ENCODE measurements around the gene IGFBP2. TPM values are rescaled to one million over a fixed set of nuclear protein-coding genes. Genes with fewer than 3 reads are reported as not detected.

The IGFBP2 gene
- total RNA-seq, 4 donors from 2014 or later: 113 to 207 (median 167) TPM

DNA sequence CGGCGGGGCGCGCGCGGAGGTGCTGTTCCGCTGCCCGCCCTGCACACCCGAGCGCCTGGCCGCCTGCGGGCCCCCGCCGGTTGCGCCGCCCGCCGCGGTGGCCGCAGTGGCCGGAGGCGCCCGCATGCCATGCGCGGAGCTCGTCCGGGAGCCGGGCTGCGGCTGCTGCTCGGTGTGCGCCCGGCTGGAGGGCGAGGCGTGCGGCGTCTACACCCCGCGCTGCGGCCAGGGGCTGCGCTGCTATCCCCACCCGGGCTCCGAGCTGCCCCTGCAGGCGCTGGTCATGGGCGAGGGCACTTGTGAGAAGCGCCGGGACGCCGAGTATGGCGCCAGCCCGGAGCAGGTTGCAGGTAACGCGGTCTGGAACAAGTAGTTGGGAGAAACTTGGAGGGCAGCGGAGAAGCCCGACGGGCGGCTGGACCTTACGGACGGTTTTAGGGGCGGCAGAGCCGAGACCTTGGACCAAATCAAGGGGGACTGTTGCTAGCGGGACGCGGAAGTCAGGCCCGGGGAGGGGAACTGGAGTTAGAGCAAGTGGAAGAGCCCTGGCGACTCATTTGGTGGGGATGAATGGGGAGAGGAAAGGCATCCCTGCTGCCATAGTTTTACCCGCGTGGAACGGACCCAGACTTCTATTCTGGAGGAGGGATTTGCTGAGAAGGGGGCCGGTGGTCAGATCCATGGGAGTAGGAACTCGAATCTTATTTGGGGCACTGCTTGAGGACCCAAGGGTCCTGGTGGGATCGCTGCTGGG is 573 bp downstream of the IGFBP2 start:
- no peak for DNase-seq
- Histone ChIP-seq H3K9me3 (no peaks in the 10 kb centered on the region), H3K27ac (peak overlapping the region; percentile 57 to 89 (median 80)), H3K4me1 (peaks cover 27 to 55% (median 27%) of the 10 kb centered on the region in 3 donors), H3K36me3 (no peaks in the 10 kb centered on the region), H3K27me3 (peaks cover 0 to 34% (median 0%) of the 10 kb centered on the region in 4 donors), H3K4me3 (peak overlapping the region; percentile 66 to 76 (median 72))
- TF ChIP-seq, protein P1, sequence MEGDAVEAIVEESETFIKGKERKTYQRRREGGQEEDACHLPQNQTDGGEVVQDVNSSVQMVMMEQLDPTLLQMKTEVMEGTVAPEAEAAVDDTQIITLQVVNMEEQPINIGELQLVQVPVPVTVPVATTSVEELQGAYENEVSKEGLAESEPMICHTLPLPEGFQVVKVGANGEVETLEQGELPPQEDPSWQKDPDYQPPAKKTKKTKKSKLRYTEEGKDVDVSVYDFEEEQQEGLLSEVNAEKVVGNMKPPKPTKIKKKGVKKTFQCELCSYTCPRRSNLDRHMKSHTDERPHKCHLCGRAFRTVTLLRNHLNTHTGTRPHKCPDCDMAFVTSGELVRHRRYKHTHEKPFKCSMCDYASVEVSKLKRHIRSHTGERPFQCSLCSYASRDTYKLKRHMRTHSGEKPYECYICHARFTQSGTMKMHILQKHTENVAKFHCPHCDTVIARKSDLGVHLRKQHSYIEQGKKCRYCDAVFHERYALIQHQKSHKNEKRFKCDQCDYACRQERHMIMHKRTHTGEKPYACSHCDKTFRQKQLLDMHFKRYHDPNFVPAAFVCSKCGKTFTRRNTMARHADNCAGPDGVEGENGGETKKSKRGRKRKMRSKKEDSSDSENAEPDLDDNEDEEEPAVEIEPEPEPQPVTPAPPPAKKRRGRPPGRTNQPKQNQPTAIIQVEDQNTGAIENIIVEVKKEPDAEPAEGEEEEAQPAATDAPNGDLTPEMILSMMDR (IDR thresholded peaks at IDR 0.05): no peak
- TF ChIP-seq POLR2A (IDR thresholded peaks at IDR 0.05): no peak
- intact Hi-C loops (cut with DNase I): no loop called here
- 0 to 9% methylated on average over 4 to 19 of the region's 71 CpGs for WGBS, 2 donors

DNA sequence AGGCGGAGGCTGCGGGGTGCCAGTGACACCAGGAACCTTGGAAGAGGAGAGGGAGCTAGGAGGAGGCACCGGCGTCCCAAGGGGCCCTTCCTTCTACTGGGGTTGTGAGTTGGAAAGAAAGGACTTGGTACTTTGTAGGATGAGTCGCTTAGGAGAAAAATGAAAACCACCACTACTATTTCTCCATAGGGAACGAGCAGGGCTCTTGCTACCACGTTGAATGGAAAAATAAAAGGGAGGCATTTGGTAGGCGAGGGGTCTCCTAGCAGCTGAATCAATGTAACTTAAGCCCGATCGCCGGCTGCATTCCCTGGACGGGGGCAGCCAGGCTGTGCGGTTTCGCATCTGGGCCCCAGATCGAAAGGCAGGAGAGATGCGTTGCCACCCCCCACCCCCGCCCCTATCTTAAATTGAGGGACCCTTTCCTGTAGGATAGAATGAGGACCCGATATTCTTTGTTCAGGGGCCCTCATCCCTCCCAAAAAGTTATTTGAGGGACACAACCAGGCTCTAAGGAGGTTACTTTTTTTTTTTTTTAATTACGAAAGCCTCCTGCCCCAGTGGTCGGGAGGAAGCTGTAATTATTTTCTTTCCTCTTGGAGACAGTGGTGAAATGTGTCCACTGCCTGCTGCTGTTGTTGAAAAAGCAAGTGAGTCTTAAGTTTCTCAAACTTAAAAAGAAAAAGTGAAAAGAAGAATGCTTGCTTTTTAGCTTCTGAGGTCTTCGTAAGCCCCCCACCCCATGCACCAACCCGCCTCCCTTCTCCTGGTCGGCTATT is 1.3 kb downstream of the IGFBP2 start:
- 4 to 8% methylated on average over 18 to 21 of the region's 23 CpGs for WGBS, 2 donors
- H3K9me3 ChIP-seq: no peaks in the 10 kb centered on the region

DNA sequence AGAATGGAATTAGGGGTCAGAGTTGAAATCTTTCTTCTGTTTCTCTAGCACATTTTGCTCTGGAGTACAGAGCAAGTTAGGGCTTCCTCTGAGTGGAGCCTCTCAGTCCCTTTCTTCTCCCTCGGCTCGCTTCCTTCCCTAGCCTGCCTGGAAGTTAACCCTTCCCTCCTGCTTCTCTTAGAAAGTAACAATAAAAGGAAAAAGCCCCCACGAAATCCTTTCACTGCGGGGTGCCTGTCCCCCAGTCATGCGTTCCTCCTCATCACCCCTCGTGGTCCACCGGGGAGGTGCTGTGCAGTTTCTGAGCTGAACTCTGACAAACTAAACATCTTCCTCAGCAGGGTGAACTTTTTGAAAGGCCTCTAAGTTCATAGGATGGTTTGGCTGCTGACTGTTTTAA is 2.0 kb downstream of the IGFBP2 start:
- 10% methylated on average over 7 of the region's 7 CpGs for WGBS, 2 donors
- peaks cover 27 to 55% (median 27%) of the 10 kb centered on the region in 3 donors for H3K4me1 ChIP-seq
- DNase-seq: no peak
- peaks cover 0 to 12% (median 0%) of the 10 kb centered on the region in 3 donors for H3K36me3 ChIP-seq
- peaks cover 0 to 34% (median 0%) of the 10 kb centered on the region in 4 donors for H3K27me3 ChIP-seq
- no peaks in the 10 kb centered on the region for H3K9me3 ChIP-seq
- peak overlapping the region; percentile 4 to 89 (median 78) for H3K27ac ChIP-seq
- H3K4me3 ChIP-seq: peak overlapping the region; percentile 66 to 76 (median 72)
- no peak for TF ChIP-seq POLR2A (IDR thresholded peaks at IDR 0.05)
- TF ChIP-seq, protein P1 (IDR thresholded peaks at IDR 0.05): no peak
- intact Hi-C loops (cut with DNase I): no loop called here

More for the DNA sequence above, 1.3 kb downstream of the IGFBP2 start:
- Histone ChIP-seq H3K27ac (peak overlapping the region; percentile 4 to 89 (median 80)), H3K36me3 (peaks cover 0 to 6% (median 0%) of the 10 kb centered on the region in 3 donors), H3K4me3 (peak overlapping the region; percentile 66 to 76 (median 72)), H3K4me1 (peaks cover 27 to 55% (median 27%) of the 10 kb centered on the region in 3 donors), H3K27me3 (peaks cover 0 to 34% (median 0%) of the 10 kb centered on the region in 4 donors)
- TF ChIP-seq, protein P1 (IDR thresholded peaks at IDR 0.05): no peak
- TF ChIP-seq POLR2A (IDR thresholded peaks at IDR 0.05): no peak
- intact Hi-C loops (cut with DNase I): no loop called here
- DNase-seq: no peak

DNA sequence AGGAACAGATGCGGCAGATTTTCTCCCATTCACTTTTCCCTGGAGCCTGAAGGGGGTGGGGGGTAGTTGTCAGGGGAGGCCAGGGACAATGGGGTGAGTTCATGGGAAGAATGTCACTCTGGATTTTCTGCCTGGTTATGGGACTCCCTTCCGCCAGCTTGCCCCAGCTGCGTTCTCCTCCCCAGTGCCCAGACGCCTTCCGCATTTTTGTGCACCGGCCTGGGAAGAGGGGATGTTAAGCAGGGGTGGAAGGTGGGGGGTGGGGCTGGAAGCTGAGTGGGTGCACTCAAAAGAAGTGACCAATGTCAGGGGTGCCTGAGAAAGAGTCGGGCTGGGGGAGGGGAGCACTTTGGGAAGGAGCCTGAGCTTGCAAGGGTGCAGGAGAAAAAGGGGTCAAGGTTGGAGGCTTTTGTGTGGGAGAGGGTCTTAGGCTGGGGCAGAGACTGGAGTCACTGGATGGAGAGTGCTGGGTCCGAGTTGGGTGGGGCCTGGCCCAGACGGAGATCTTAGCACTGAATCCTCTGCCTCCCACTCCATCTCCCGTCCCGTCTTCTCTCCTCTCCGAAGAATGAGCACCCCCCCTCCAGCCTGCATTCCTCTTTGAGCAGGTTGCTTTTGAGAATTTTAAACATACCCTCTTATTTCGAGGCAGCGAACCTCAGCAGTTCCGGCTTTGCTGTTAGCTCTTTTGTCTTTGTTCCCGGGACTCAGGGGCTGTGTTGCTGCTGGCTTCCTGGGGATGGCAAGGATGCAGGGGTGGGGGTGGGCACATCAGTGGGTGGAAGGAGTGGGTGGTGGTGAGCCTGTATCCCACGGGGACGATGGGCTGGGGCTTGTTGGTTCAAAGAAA is 2.7 kb downstream of the IGFBP2 start:
- no peak for TF ChIP-seq POLR2A (IDR thresholded peaks at IDR 0.05)
- TF ChIP-seq, protein P1 (IDR thresholded peaks at IDR 0.05): no peak
- DNase-seq: no peak
- Histone ChIP-seq H3K36me3 (peaks cover 0 to 20% (median 0%) of the 10 kb centered on the region in 3 donors), H3K4me3 (peak overlapping the region in 3 of 4 donors; percentile 66 to 76 (median 76)), H3K9me3 (no peaks in the 10 kb centered on the region), H3K27me3 (peaks cover 0 to 34% (median 0%) of the 10 kb centered on the region in 4 donors), H3K4me1 (peaks cover 27 to 55% (median 27%) of the 10 kb centered on the region in 3 donors), H3K27ac (peak overlapping the region; percentile 69 to 89 (median 80))
- intact Hi-C loops (cut with DNase I): no loop called here
- 34 to 56% methylated on average over 13 to 15 of the region's 18 CpGs for WGBS, 2 donors

Measured in esophagus squamous epithelium (tissue), 5 donors.